Transverse colon (tissue), 4 donors: Measurements from ENCODE around the gene ZCCHC4. TPM values are rescaled to one million over a fixed set of nuclear protein-coding genes. Genes with fewer than 3 reads are reported as not detected.

ENCODE experiments used
- DNase-seq: peaks from one replicate; pipeline ENCODE4 v3.0.0-alpha.2; 2019
- H3K27ac ChIP-seq, 4 donors: fragments of 200-600 bp; sonication (generic); 2 replicates each; pipeline ENCODE4 v1.5.1; 2016 to 2018; ENCODE audit warnings: inconsistent platforms in 4 of 4
- H3K27me3 ChIP-seq: fragments of 200-600 bp; sonication (generic); 2 replicates; pipeline ENCODE4 v1.5.1; 2017; ENCODE audit warnings: inconsistent platforms
- H3K36me3 ChIP-seq, 4 donors: fragments of 200-600 bp; sonication (generic); 2 replicates each; pipeline ENCODE4 v1.5.1; 2017 to 2019; ENCODE audit warnings: inconsistent platforms in 4 of 4
- H3K4me1 ChIP-seq, 4 donors: fragments of 200-600 bp; sonication (generic); 2 replicates each; pipeline ENCODE4 v1.5.1; 2017 to 2020; ENCODE audit warnings: inconsistent platforms in 4 of 4
- H3K4me3 ChIP-seq, 4 donors: fragments of 200-600 bp; sonication (generic); 1 replicate in 1 of 4; 2 replicates in 3 of 4; pipeline versions ENCODE4 v1.5.1 to v1.6.1; 2017 to 2019; ENCODE audit warnings: inconsistent platforms in 4 of 4
- H3K9me3 ChIP-seq, 2 donors: fragments of 200-600 bp; sonication (generic); 2 replicates each; pipeline ENCODE4 v1.5.1; 2017 to 2019; ENCODE audit warnings: inconsistent platforms in 2 of 2
- EP300 ChIP-seq: sonication (generic); formaldehyde crosslinking; IDR thresholded peaks from one replicate; pipeline ENCODE4 v1.6.1; 2017; ENCODE audit warnings: antibody characterized with exemption, low read depth
- POLR2A ChIP-seq: fragments of 450-650 bp; IDR thresholded peaks from one replicate; pipeline ENCODE4 v1.6.1; 2016; ENCODE audit warnings: antibody characterized with exemption, mild to moderate bottlenecking, moderate library complexity
- POLR2AphosphoS5 ChIP-seq, 3 donors: sonication (generic); formaldehyde crosslinking; IDR thresholded peaks; one replicate each; pipeline ENCODE4 v1.6.1; 2016; ENCODE audit warnings: antibody characterized with exemption in 3 of 3
- WGBS, 2 donors: methylation state at CpG; one replicate each; pipeline ENCODE4 v1.1.5; 2018; ENCODE audit warnings: low coverage in 1 of 2; 5-methylcytosine and 5-hydroxymethylcytosine counted together
- in situ Hi-C, 4 donors: fragments of 200-750 bp; cut with MboI; loops; one replicate each; pipeline versions ENCODE4 v1.15.0 to v1.15.1; 2017; ENCODE audit warnings: low sequenced_read_pairs in 3 of 4, low pct_ligation_motif_present in 1 of 4, low pct_unique_long_range_greater_than_20kb in 1 of 4
- intact Hi-C: fragments of 100-400 bp; cut with DNase I; formaldehyde crosslinking; loops from one replicate; pipeline ENCODE4 v1.15.1; 2023; ENCODE audit warnings: low total_unique reads
- total RNA-seq, 4 donors: library from RNA; depleted of rRNA; stranded (reverse); fragments of >200 nt; gene quantifications; one replicate each; pipeline ENCODE4 v1.1.0, GENCODE V29; 2016
- TF ChIP-seq, protein P1 (sequence below), 5 experiments: fragments of 200-600 bp in 3 of 5; fragments of 450-650 bp in 2 of 5; sonication (generic) in 3 of 5; IDR thresholded peaks; 1 replicate in 2 of 5; 2 replicates in 3 of 5; pipeline ENCODE4 v1.5.1; 2016 to 2017; ENCODE audit warnings: antibody characterized with exemption in 5 of 5, inconsistent platforms in 3 of 5, mild to moderate bottlenecking in 2 of 5, moderate library complexity in 1 of 5

ZCCHC4 gene
- total RNA-seq, 4 donors from 2014 or later, result 11.2 to 21.7 (median 14.3) TPM

DNA sequence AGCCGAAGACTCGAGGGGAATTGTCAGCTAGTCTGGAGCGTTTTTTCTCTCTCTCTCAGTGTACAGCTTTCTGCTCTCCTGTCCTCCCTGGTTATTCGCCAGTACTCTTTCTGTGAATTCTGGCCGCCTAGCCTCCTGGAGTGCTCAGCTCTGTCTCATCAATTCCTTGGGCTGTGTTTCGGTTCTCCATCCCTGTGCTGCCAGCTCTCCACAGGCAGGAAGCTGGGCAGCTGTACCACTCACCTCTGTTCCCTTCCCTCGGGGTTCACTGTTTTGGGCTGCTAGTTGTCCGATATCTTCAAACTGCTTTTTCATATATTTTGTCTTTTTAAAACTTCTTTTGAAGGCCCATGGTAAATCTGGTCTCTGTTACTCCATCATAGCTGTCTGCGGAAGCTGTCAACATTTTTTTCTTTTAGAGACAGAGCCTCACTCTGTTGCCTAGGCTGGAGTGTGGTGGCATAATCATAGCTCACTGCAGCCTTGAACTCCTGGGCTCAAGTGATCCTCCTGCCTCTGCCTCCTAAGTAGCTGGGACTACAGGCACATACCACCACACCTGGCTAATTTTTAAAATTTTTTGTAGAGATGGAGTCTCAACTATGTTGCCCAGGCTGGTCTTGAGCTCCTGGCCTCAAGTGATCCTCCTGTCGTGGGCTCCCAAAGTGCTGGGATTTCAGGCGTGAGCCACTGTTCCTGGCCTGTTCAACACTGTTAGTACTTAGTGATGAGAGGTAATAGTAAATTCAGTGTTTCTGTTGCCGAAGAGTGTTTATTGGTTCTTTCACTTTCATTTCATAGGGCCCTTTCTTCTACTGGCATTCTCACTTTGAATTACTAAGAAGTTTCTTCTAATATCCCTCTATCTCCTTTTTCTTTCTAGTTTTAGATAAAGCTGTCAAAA lies 18.6 kb downstream of the ZCCHC4 start:
- Histone ChIP-seq H3K27me3 (no peaks in the 10 kb centered on the region), H3K9me3 (no peaks in the 10 kb centered on the region), H3K4me1 (peaks cover 0 to 8% (median 3%) of the 10 kb centered on the region in 4 donors), H3K27ac (peak overlapping the region in 3 of 4 donors; percentile 14 to 26 (median 25)), H3K36me3 (peaks cover 0 to 5% (median 0%) of the 10 kb centered on the region in 4 donors), H3K4me3 (peak overlapping the region in 2 of 4 donors; percentile 5 to 38)
- in situ Hi-C loops (no loop called here), intact Hi-C loops (no loop called here)
- WGBS, 2 donors, result 74 to 76% methylated on average over 6 to 12 of the region's 12 CpGs
- no peak for DNase-seq
- no peak for TF ChIP-seq POLR2AphosphoS5 (IDR thresholded peaks at IDR 0.05)
- no peak for TF ChIP-seq POLR2A
- no peak for TF ChIP-seq EP300
- TF ChIP-seq, protein P1, sequence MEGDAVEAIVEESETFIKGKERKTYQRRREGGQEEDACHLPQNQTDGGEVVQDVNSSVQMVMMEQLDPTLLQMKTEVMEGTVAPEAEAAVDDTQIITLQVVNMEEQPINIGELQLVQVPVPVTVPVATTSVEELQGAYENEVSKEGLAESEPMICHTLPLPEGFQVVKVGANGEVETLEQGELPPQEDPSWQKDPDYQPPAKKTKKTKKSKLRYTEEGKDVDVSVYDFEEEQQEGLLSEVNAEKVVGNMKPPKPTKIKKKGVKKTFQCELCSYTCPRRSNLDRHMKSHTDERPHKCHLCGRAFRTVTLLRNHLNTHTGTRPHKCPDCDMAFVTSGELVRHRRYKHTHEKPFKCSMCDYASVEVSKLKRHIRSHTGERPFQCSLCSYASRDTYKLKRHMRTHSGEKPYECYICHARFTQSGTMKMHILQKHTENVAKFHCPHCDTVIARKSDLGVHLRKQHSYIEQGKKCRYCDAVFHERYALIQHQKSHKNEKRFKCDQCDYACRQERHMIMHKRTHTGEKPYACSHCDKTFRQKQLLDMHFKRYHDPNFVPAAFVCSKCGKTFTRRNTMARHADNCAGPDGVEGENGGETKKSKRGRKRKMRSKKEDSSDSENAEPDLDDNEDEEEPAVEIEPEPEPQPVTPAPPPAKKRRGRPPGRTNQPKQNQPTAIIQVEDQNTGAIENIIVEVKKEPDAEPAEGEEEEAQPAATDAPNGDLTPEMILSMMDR (IDR thresholded peaks at IDR 0.05), result no peak

DNA sequence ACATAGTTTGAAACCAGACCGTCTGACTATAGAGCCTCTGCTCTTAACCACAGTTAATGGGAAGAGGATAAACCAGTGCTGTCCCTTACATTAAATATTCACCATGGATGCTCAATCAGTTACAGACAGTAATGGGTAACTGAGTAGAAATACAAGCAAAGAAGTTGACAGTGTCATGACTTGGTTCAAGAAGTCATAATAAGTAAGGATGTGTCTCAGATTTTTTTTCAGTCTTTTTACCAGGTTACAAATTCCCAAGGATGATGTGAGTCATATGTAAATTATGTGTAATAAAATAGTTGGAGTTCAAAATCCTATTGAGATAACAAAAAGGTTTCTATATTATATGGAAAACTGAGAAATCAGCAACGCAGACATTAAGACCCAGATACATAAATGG lies 31.1 kb downstream of the ZCCHC4 start:
- Histone ChIP-seq H3K27ac (no peak overlapping the region), H3K36me3 (peaks cover 0 to under 1% (median 0%) of the 10 kb centered on the region in 4 donors), H3K4me1 (no peaks in the 10 kb centered on the region), H3K27me3 (no peaks in the 10 kb centered on the region), H3K9me3 (no peaks in the 10 kb centered on the region), H3K4me3 (no peak overlapping the region)
- WGBS, 2 donors, result 90 to 100% methylated on average over 2 of the region's 2 CpGs
- in situ Hi-C loops (no loop called here), intact Hi-C loops (no loop called here)
- DNase-seq, result no peak
- TF ChIP-seq POLR2A (no peak), POLR2AphosphoS5 (IDR thresholded peaks at IDR 0.05) (no peak), EP300 (no peak)
- TF ChIP-seq, protein P1 (IDR thresholded peaks at IDR 0.05), result no peak

DNA sequence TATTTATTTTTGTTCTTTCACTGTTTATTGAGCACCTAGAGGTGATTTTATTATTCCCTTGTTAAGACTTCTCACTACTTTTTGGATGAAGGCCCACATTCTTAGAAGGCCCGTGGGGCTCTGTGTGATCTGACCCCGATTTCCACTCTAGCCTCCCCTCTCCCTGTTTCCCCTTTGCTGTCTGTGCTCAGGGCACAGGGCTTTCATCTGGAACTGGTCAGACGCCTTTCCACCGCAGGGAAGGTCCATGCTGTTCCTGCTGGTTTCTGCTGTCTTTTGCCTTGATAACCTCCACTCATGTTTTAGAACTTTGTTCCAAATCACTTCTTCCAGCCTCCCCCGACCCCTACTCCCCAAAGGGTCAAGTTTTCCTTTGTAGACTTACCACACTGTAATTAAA lies 33.2 kb downstream of the ZCCHC4 start:
- no peaks in the 10 kb centered on the region for H3K4me1 ChIP-seq
- TF ChIP-seq EP300 (no peak), POLR2AphosphoS5 (IDR thresholded peaks at IDR 0.05) (no peak), POLR2A (no peak)
- TF ChIP-seq, protein P1 (IDR thresholded peaks at IDR 0.05), result no peak
- no peaks in the 10 kb centered on the region for H3K27me3 ChIP-seq
- no peaks in the 10 kb centered on the region for H3K9me3 ChIP-seq
- in situ Hi-C loops (no loop called here), intact Hi-C loops (no loop called here)
- H3K4me3 ChIP-seq, result no peak overlapping the region
- 79 to 100% methylated on average over 1 to 5 of the region's 5 CpGs for WGBS, 2 donors
- no peak overlapping the region for H3K27ac ChIP-seq
- DNase-seq, result no peak
- peaks cover 0 to 3% (median 0%) of the 10 kb centered on the region in 4 donors for H3K36me3 ChIP-seq

DNA sequence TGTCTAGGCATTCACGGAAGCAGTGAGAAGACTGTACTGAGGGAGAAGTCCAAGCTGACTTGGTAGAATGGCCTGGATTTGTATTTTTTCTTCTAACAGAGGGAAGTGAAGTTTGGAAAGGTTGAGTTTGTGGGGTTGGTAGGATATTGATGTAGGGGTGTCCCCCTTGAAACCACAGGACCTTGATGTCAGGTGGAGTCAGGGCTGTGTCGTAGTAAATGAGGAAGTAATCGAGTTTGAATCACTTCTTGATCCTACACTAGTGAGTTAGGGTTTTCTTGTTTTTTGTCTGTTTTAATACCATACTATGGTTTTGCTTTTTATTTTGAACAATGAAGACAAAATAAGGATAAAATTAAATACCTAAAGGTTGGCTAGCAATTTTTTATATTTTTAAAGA lies 34.3 kb downstream of the ZCCHC4 start:
- no peaks in the 10 kb centered on the region for H3K27me3 ChIP-seq
- no peak for TF ChIP-seq POLR2AphosphoS5 (IDR thresholded peaks at IDR 0.05)
- intact Hi-C loops (no loop called here), in situ Hi-C loops (no loop called here)
- no peak overlapping the region for H3K27ac ChIP-seq
- H3K9me3 ChIP-seq, result no peaks in the 10 kb centered on the region
- DNase-seq, result no peak
- H3K36me3 ChIP-seq, result peaks cover 0 to 6% (median 0%) of the 10 kb centered on the region in 4 donors
- no peak overlapping the region for H3K4me3 ChIP-seq
- WGBS, 2 donors, result 78 to 81% methylated on average over 3 of the region's 3 CpGs
- H3K4me1 ChIP-seq, result no peaks in the 10 kb centered on the region
